HCT116 (cell line): ENCODE measurements around the gene MUC5B. TPM values are rescaled to one million over a fixed set of nuclear protein-coding genes. Genes with fewer than 3 reads are reported as not detected.

Experiments
- ATAC-seq: fragments of 200-7000 bp; cut with Tn5 transposase; 2 replicates; pipeline ENCODE4 v1.9.1; 2020; ENCODE audit warnings: mild to moderate bottlenecking, moderate library complexity
- BruUV-seq: library from RNA; stranded (reverse); fragments of 400-500 nt; replicated peaks from 2 replicates; lab custom pipeline; 2021; lab: Mats Ljungman, UMichigan
- CTCF ChIA-PET: fragments of 300-600 bp; sonication (Branson Sonifier 250); formaldehyde crosslinking; loops from one replicate; lab custom pipeline; 2021; ENCODE audit warnings: antibody characterized with exemption; lab: Charles Lee
- POLR2A ChIA-PET: fragments of 300-600, 350-600 bp; sonication (Branson Sonifier 250); formaldehyde crosslinking; loops from one replicate; lab custom pipeline; 2021; ENCODE audit warnings: antibody characterized with exemption; lab: Charles Lee
- RAD21 ChIA-PET, 2 experiments: fragments of 300-600 bp; sonication (Branson Sonifier 250); formaldehyde crosslinking; loops; one replicate each; lab custom pipeline; 2023; ENCODE audit warnings: low total read pairs in 2 of 2; ENCODE audit not compliant: uncharacterized antibody in 2 of 2, unreplicated experiment in 2 of 2, low non-redundant PET in 1 of 2; lab: Charles Lee
- DNase-seq: peaks from one replicate; pipeline ENCODE4 v3.0.0-alpha.2; 2010; ENCODE audit warnings: low read depth, low spot score
- H2AFZ ChIP-seq: fragments of 200-600 bp; shearing (Covaris generic), sonication (generic); 2 replicates; pipeline ENCODE4 v1.6.1; 2017; ENCODE audit warnings: low read depth, mixed run types, mixed read lengths, antibody characterized with exemption, low read length; ENCODE audit not compliant: poor library complexity, severe bottlenecking
- H3K27ac ChIP-seq: 2 replicates; pipeline ENCODE4 v1.5.1; 2012; ENCODE audit warnings: low read depth, low read length
- H3K27me3 ChIP-seq: fragments of 200-600 bp; sonication (generic); 2 replicates; pipeline ENCODE4 v1.6.1; 2016; ENCODE audit warnings: mixed run types, low read length, mixed read lengths; ENCODE audit not compliant: insufficient read depth
- H3K36me3 ChIP-seq, 2 experiments: fragments of 200-500 bp in 1 of 2; fragments of 200-600 bp in 1 of 2; sonication (Bioruptor generic) in 1 of 2; sonication (generic) in 1 of 2; 2 replicates each; pipeline versions ENCODE4 v1.5.1 to v1.6.1; 2014 to 2016; ENCODE audit warnings: low read length in 2 of 2, inconsistent platforms in 1 of 2, mixed read lengths in 1 of 2, mixed run types in 1 of 2; ENCODE audit not compliant: insufficient read depth in 2 of 2, control insufficient read depth in 1 of 2
- H3K4me1 ChIP-seq, 2 experiments: fragments of 200-600 bp in 1 of 2; sonication (generic) in 1 of 2; 2 replicates each; pipeline versions ENCODE4 v1.5.1 to v1.6.1; 2012 to 2017; ENCODE audit warnings: low read length in 2 of 2, inconsistent platforms in 1 of 2, mild to moderate bottlenecking in 1 of 2, mixed read lengths in 1 of 2, mixed run types in 1 of 2, moderate library complexity in 1 of 2; ENCODE audit not compliant: insufficient read depth in 2 of 2, control insufficient read depth in 1 of 2
- H3K4me2 ChIP-seq: fragments of 200-600 bp; sonication (generic); 2 replicates; pipeline ENCODE4 v1.6.1; 2017; ENCODE audit warnings: mixed run types, low read length, mixed read lengths
- H3K4me3 ChIP-seq, 2 experiments: fragments of 200-600 bp in 1 of 2; sonication (generic) in 1 of 2; replicated peaks in 1 of 2; 2 replicates each; pipeline ENCODE4 v1.5.1; 2011 to 2016; ENCODE audit warnings: low read length in 2 of 2, control low read depth in 1 of 2, low read depth in 1 of 2, mild to moderate bottlenecking in 1 of 2, mixed read lengths in 1 of 2, mixed run types in 1 of 2
- H3K79me2 ChIP-seq: fragments of 200-600 bp; sonication (generic); 2 replicates; pipeline ENCODE4 v1.6.1; 2017; ENCODE audit warnings: mild to moderate bottlenecking, mixed run types, low read length, moderate library complexity, mixed read lengths; ENCODE audit not compliant: insufficient read depth
- H3K9ac ChIP-seq: fragments of 200-600 bp; sonication (generic); 2 replicates; pipeline ENCODE4 v1.6.1; 2016; ENCODE audit warnings: low read length, mixed read lengths
- H3K9me2 ChIP-seq: fragments of 200-600 bp; sonication (generic), shearing (Covaris generic); 2 replicates; pipeline ENCODE4 v1.6.1; 2017; ENCODE audit warnings: mixed run types, mild to moderate bottlenecking, moderate library complexity; ENCODE audit not compliant: insufficient read depth
- H3K9me3 ChIP-seq, 2 experiments: fragments of 200-500 bp in 1 of 2; fragments of 200-600 bp in 1 of 2; sonication (Bioruptor generic) in 1 of 2; sonication (generic) in 1 of 2; 2 replicates each; pipeline ENCODE4 v1.6.1; 2014 to 2017; ENCODE audit warnings: low read length in 2 of 2, mixed read lengths in 2 of 2, inconsistent platforms in 1 of 2, low read depth in 1 of 2, mild to moderate bottlenecking in 1 of 2, mixed run types in 1 of 2, moderate library complexity in 1 of 2; ENCODE audit not compliant: control insufficient read depth in 1 of 2, insufficient read depth in 1 of 2
- H4K20me1 ChIP-seq: fragments of 200-600 bp; sonication (generic), shearing (Covaris generic); 2 replicates; pipeline ENCODE4 v1.6.1; 2017; ENCODE audit warnings: mixed run types, mild to moderate bottlenecking, moderate library complexity; ENCODE audit not compliant: insufficient read depth
- ATF3 ChIP-seq: IDR thresholded peaks from 2 replicates; pipeline ENCODE4 v1.6.1; 2012
- CEBPB ChIP-seq: IDR thresholded peaks from 2 replicates; pipeline ENCODE4 v1.6.1; 2012; ENCODE audit warnings: low read depth
- CTCF ChIP-seq, 3 experiments: fragments of 200-600 bp in 1 of 3; sonication (generic) in 1 of 3; IDR thresholded peaks in 2 of 3; conservative IDR thresholded peaks in 1 of 3; 2 replicates each; pipeline ENCODE4 v1.5.1; 2012 to 2017; ENCODE audit warnings: low read depth in 2 of 3, low read length in 2 of 3, antibody characterized with exemption in 1 of 3, borderline replicate concordance in 1 of 3, control low read depth in 1 of 3, mild to moderate bottlenecking in 1 of 3, mixed read lengths in 1 of 3, mixed run types in 1 of 3, moderate library complexity in 1 of 3; ENCODE audit not compliant: insufficient read depth in 1 of 3
- EGR1 ChIP-seq: IDR thresholded peaks from 2 replicates; pipeline ENCODE4 v1.6.1; 2012; ENCODE audit warnings: low read depth
- ELF1 ChIP-seq: IDR thresholded peaks from 2 replicates; pipeline ENCODE4 v1.6.1; 2012; ENCODE audit warnings: low read depth, borderline replicate concordance
- EZH2 ChIP-seq: fragments of 200-600 bp; sonication (generic); IDR thresholded peaks from 2 replicates; pipeline ENCODE4 v1.6.1; 2017; ENCODE audit warnings: antibody characterized with exemption, mixed run types
- EZH2phosphoT487 ChIP-seq: fragments of 200-600 bp; IDR thresholded peaks from 2 replicates; pipeline ENCODE4 v1.6.1; 2018; ENCODE audit warnings: antibody characterized with exemption, borderline replicate concordance
- FOSL1 ChIP-seq: IDR thresholded peaks from 2 replicates; pipeline ENCODE4 v1.6.1; 2012; ENCODE audit warnings: low read depth
- JUND ChIP-seq: IDR thresholded peaks from 2 replicates; pipeline ENCODE4 v1.6.1; 2012
- MAX ChIP-seq: IDR thresholded peaks from 2 replicates; pipeline ENCODE4 v1.6.1; 2012
- POLR2A ChIP-seq: IDR thresholded peaks from 2 replicates; pipeline ENCODE4 v1.7.0; 2011; ENCODE audit warnings: borderline replicate concordance; ENCODE audit not compliant: insufficient read depth, insufficient read length; ENCODE audit errors: extremely low read depth
- POLR2AphosphoS5 ChIP-seq: IDR thresholded peaks from 2 replicates; pipeline ENCODE4 v1.6.1; 2011; ENCODE audit warnings: mild to moderate bottlenecking, low read depth, low read length, moderate library complexity
- RAD21 ChIP-seq: IDR thresholded peaks from 2 replicates; pipeline ENCODE4 v1.6.1; 2012; ENCODE audit warnings: low read depth, mild to moderate bottlenecking
- REST ChIP-seq: IDR thresholded peaks from 2 replicates; pipeline ENCODE4 v1.6.1; 2012; ENCODE audit warnings: low read depth
- SIN3A ChIP-seq: IDR thresholded peaks from 2 replicates; pipeline ENCODE4 v1.6.1; 2012; ENCODE audit warnings: low read depth
- SP1 ChIP-seq: IDR thresholded peaks from 2 replicates; pipeline ENCODE4 v1.6.1; 2012; ENCODE audit warnings: low read depth
- SRF ChIP-seq: IDR thresholded peaks from 2 replicates; pipeline ENCODE4 v1.6.1; 2012; ENCODE audit warnings: low read depth
- TCF7L2 ChIP-seq: IDR thresholded peaks from 2 replicates; pipeline ENCODE4 v1.7.0; 2011; ENCODE audit warnings: borderline replicate concordance, inconsistent platforms; ENCODE audit not compliant: insufficient read depth, insufficient read length; ENCODE audit errors: extremely low read depth
- YY1 ChIP-seq: IDR thresholded peaks from 2 replicates; pipeline ENCODE4 v1.6.1; 2011; ENCODE audit warnings: low read length, low read depth, moderate library complexity, mild to moderate bottlenecking; ENCODE audit not compliant: insufficient replicate concordance; ENCODE audit errors: extremely low read depth
- ZFX ChIP-seq: fragments of 450-650 bp; IDR thresholded peaks from 2 replicates; pipeline ENCODE4 v1.6.1; 2017
- intact Hi-C: fragments of 100-400 bp; cut with micrococcal nuclease; formaldehyde crosslinking; loops from 2 replicates; pipeline ENCODE4 v1.10.0; 2022
- total RNA-seq: library from RNA; stranded (reverse); gene quantifications from one replicate; pipeline ENCODE4 v1.2.1, GENCODE V29; 2021; ENCODE audit not compliant: unreplicated experiment

Gene MUC5B
- total RNA-seq, 1 experiment from 2014 or later, result 1.5 TPM

- ATAC-seq, result no peak
- Histone ChIP-seq H3K9ac (no peak overlapping the region), H3K9me2 (no peaks in the 10 kb centered on the region), H4K20me1 (no peaks in the 10 kb centered on the region), H3K27ac (no peak overlapping the region), H3K27me3 (no peaks in the 10 kb centered on the region), H3K4me2 (no peak overlapping the region), H3K9me3 (no peaks in the 10 kb centered on the region), H3K79me2 (no peaks in the 10 kb centered on the region), H2AFZ (no peak overlapping the region), H3K4me3 (no peak overlapping the region), H3K36me3 (no peaks in the 10 kb centered on the region), H3K4me1 (no peaks in the 10 kb centered on the region)
- no peak for DNase-seq
- ChIA-PET CTCF (no interaction called here), POLR2A (no interaction called here), RAD21 (no interaction called here)
- no TSS peak for BruUV-seq
- intact Hi-C loops, result no loop called here
- no peak for TF ChIP-seq REST
- no peak for TF ChIP-seq ZFX
- TF ChIP-seq SRF, result no peak
- TF ChIP-seq POLR2A, result no peak
- no peak for TF ChIP-seq EGR1
- TF ChIP-seq EZH2phosphoT487, result no peak
- no peak for TF ChIP-seq SIN3A
- TF ChIP-seq JUND, result no peak
- TF ChIP-seq POLR2AphosphoS5, result no peak
- no peak for TF ChIP-seq MAX
- no peak for TF ChIP-seq RAD21
- no peak for TF ChIP-seq CEBPB
- no peak for TF ChIP-seq TCF7L2
- no peak for TF ChIP-seq FOSL1
- no peak for TF ChIP-seq ATF3
- TF ChIP-seq EZH2, result no peak
- no peak for TF ChIP-seq YY1
- no peak for TF ChIP-seq CTCF (IDR thresholded peaks at IDR 0.05 in 2 of 3, conservative IDR thresholded peaks at IDR 0.05 in 1 of 3; ENCODE audit: borderline replicate concordance in 1 of 3, insufficient read depth in 1 of 3, low read depth in 2 of 3, low read length in 2 of 3)
- no peak for TF ChIP-seq SP1
- TF ChIP-seq ELF1, result no peak
These were observed 4.8 kb downstream of the MUC5B start for GRCh38 chr11:1227551-1228100.
